K562 (cell line): ENCODE data around the gene CCDC85A. TPM values are rescaled to one million over a fixed set of nuclear protein-coding genes. Genes with fewer than 3 reads are reported as not detected.

ENCODE experiments used
- ATAC-seq: fragments of 200-7000 bp; cut with Tn5 transposase; 3 replicates; pipeline ENCODE4 v1.9.1; 2020; ENCODE audit warnings: moderate library complexity
- BruUV-seq: library from RNA; stranded (reverse); fragments of 400-500 nt; replicated peaks from 2 replicates; lab custom pipeline; 2021; lab: Mats Ljungman, UMichigan
- CTCF ChIA-PET: fragments of 300-600 bp; formaldehyde crosslinking; extraction: SDS; loops from one replicate; lab custom pipeline; 2021; ENCODE audit warnings: low intra/inter-chr PET ratio; lab: Yijun Ruan, JAX
- POLR2A ChIA-PET: fragments of 300-600, 350-650 bp; sonication (Branson Sonifier 250); formaldehyde crosslinking; extraction: SDS; loops from one replicate; lab custom pipeline; 2021; ENCODE audit warnings: antibody characterized with exemption, inconsistent platforms; lab: Yijun Ruan, JAX
- DNase-seq, 4 experiments: peaks; one replicate each; pipeline versions ENCODE4 v3.0.0 to v3.0.0-alpha.2; 2011 to 2018; ENCODE audit warnings: low spot score in 3 of 4, mixed read lengths in 3 of 4; ENCODE audit errors: extremely low read depth in 1 of 4
- FAIRE-seq: peaks from 2 replicates; lab custom pipeline; 2011; peaks lifted over from hg19 to GRCh38; lab: Jason Lieb, UNC
- H2AFZ ChIP-seq: 2 replicates; pipeline ENCODE4 v1.6.0; 2011; ENCODE audit warnings: low read depth, low read length, control low read depth, inconsistent platforms
- H3K27ac ChIP-seq: fragments of 200-600 bp; 3 replicates; pipeline ENCODE4 v1.8.0; 2011; ENCODE audit warnings: low read depth, mild to moderate bottlenecking, control low read depth, inconsistent platforms, low read length, moderate library complexity, mixed read lengths; ENCODE audit errors: extremely low read depth
- H3K27me3 ChIP-seq, 2 experiments: fragments of 300-600 bp in 1 of 2; 2 replicates in 1 of 2; 3 replicates in 1 of 2; pipeline versions ENCODE4 v1.6.0 to v1.8.0; 2011; ENCODE audit warnings: inconsistent platforms in 2 of 2, low read length in 2 of 2, mild to moderate bottlenecking in 1 of 2, mixed read lengths in 1 of 2, moderate library complexity in 1 of 2; ENCODE audit not compliant: control insufficient read depth in 2 of 2, insufficient read depth in 2 of 2
- H3K36me3 ChIP-seq: fragments of 300-600 bp; 3 replicates; pipeline ENCODE4 v1.8.0; 2011; ENCODE audit warnings: mild to moderate bottlenecking, low read length, inconsistent platforms; ENCODE audit not compliant: control insufficient read depth, insufficient read depth
- H3K4me1 ChIP-seq, 2 experiments: fragments of 200-600 bp in 1 of 2; replicated peaks in 1 of 2; 2 replicates in 1 of 2; 3 replicates in 1 of 2; pipeline versions ENCODE4 v1.5.1 to v1.8.0; 2011; ENCODE audit warnings: inconsistent platforms in 2 of 2, low read length in 2 of 2, mild to moderate bottlenecking in 1 of 2, mixed read lengths in 1 of 2, moderate library complexity in 1 of 2; ENCODE audit not compliant: control insufficient read depth in 2 of 2, insufficient read depth in 2 of 2
- H3K4me2 ChIP-seq: 2 replicates; pipeline ENCODE4 v1.6.1; 2011; ENCODE audit warnings: low read length, control low read depth, inconsistent platforms, mixed read lengths; ENCODE audit not compliant: insufficient read depth
- H3K4me3 ChIP-seq: fragments of 200-600 bp; sonication (generic), shearing (Covaris generic); 2 replicates; pipeline ENCODE4 v1.5.1; 2016; ENCODE audit warnings: control low read depth, inconsistent platforms
- H3K79me2 ChIP-seq: fragments of 200-600 bp; 3 replicates; pipeline ENCODE4 v1.8.0; 2011; ENCODE audit warnings: low read length, inconsistent platforms; ENCODE audit not compliant: control insufficient read depth, insufficient read depth
- H3K9ac ChIP-seq, 2 experiments: 2 replicates each; pipeline versions ENCODE4 v1.6.0 to v1.6.1; 2011; ENCODE audit warnings: low read depth in 2 of 2, low read length in 2 of 2, control low read depth in 1 of 2, inconsistent platforms in 1 of 2, mild to moderate bottlenecking in 1 of 2, mixed read lengths in 1 of 2; ENCODE audit not compliant: insufficient read depth in 1 of 2
- H3K9me1 ChIP-seq: one replicate; pipeline ENCODE4 v1.6.0; 2011; ENCODE audit warnings: inconsistent platforms, mild to moderate bottlenecking, low read length, moderate library complexity; ENCODE audit not compliant: control insufficient read depth, insufficient read depth
- H3K9me3 ChIP-seq: replicated peaks from 2 replicates; pipeline ENCODE4 v1.5.1; 2011; ENCODE audit warnings: low read depth, low read length, inconsistent platforms; ENCODE audit not compliant: control insufficient read depth, insufficient read depth
- H4K20me1 ChIP-seq: replicated peaks from 2 replicates; pipeline ENCODE4 v1.6.1; 2011; ENCODE audit warnings: low read length, inconsistent platforms, mixed read lengths; ENCODE audit not compliant: control insufficient read depth, insufficient read depth
- HNRNPH1 ChIP-seq: fragments of 200-400 bp; formaldehyde crosslinking; optimal IDR thresholded peaks from 2 replicates; pipeline ENCODE3; 2017; ENCODE audit warnings: low read depth, mild to moderate bottlenecking, low read length, moderate library complexity
- TEAD1 ChIP-seq, 2 experiments: fragments of 450-650 bp in 1 of 2; sonication (generic) in 1 of 2; formaldehyde crosslinking; IDR thresholded peaks; 2 replicates each; pipeline versions ENCODE4 v1.4.0 to v1.8.0; 2020 to 2022; ENCODE audit warnings: mild to moderate bottlenecking in 2 of 2, missing genetic modification reagents in 1 of 2
- TFAM ChIP-seq: fragments of 250-450 bp; sonication (Bioruptor Pico); conservative IDR thresholded peaks from 2 replicates; pipeline ENCODE4 v1.5.0; 2021; ENCODE audit warnings: mild to moderate bottlenecking, moderate library complexity
- ZFP30 ChIP-seq: fragments of 250-450 bp; sonication (Bioruptor Pico); IDR thresholded peaks from 2 replicates; pipeline ENCODE4 v1.8.0; 2022; ENCODE audit warnings: moderate library complexity, mild to moderate bottlenecking, inconsistent platforms, borderline replicate concordance
- ZNF586 ChIP-seq: fragments of 450-650 bp; formaldehyde crosslinking; conservative IDR thresholded peaks from 2 replicates; pipeline ENCODE4 v1.4.0; 2020; ENCODE audit warnings: mild to moderate bottlenecking, moderate library complexity
- ZNF699 ChIP-seq: fragments of 250-450 bp; sonication (Bioruptor Pico); IDR thresholded peaks from 2 replicates; pipeline ENCODE4 v1.8.0; 2021; ENCODE audit warnings: mild to moderate bottlenecking, moderate library complexity; ENCODE audit not compliant: insufficient replicate concordance
- ZSCAN29 ChIP-seq: fragments of 450-650 bp; IDR thresholded peaks from 2 replicates; pipeline ENCODE4 v1.6.1; 2017
- WGBS: fragments of 100-300 bp; shearing (Covaris generic); methylation state at CpG from one replicate; pipeline ENCODE4 v1.1.6; 2016; ENCODE audit warnings: low coverage, mixed read lengths; ENCODE audit not compliant: insufficient coverage; ENCODE audit errors: missing lambda C conversion rate; 5-methylcytosine and 5-hydroxymethylcytosine counted together
- in situ Hi-C: fragments of 300-500 bp; cut with MboI; formaldehyde crosslinking; loops from 4 replicates; pipeline ENCODE4 v1.15.0; 2018; ENCODE audit warnings: inconsistent platforms, mixed read lengths
- intact Hi-C: fragments of 100-400 bp; cut with micrococcal nuclease; formaldehyde crosslinking; loops from 2 replicates; pipeline ENCODE4 v1.14.2; 2022
- polyA plus RNA-seq, 8 experiments: library from polyadenylated mRNA; depleted of rRNA in 4 of 8; stranded (reverse) in 5 of 8; unstranded in 3 of 8; fragments of >200 nt; fragmentation: Nextera tagmentation in 2 of 8; fragmentation: Illumina TruSeq in 1 of 8; extraction: Ambion mirVana in 2 of 8; extraction: Trizol in 1 of 8; gene quantifications; 2 replicates each; pipeline versions ENCODE4 v1.2.1 to v1.2.3, GENCODE V29; 2011 to 2014; ENCODE audit warnings: inconsistent platforms in 1 of 8, missing spikeins in 1 of 8
- total RNA-seq, 7 experiments: library from RNA; depleted of rRNA in 6 of 7; stranded (reverse); fragments of >200 nt in 6 of 7; fragmentation: Illumina TruSeq in 2 of 7; extraction: Trizol in 2 of 7; gene quantifications; 2 replicates each; pipeline versions ENCODE4 v1.2.1 to v1.2.3, GENCODE V29; 2011 to 2021; ENCODE audit warnings: low replicate concordance in 1 of 7
- TF ChIP-seq, protein P1 (sequence below): IDR thresholded peaks from 2 replicates; pipeline ENCODE4 v1.6.1; 2012; ENCODE audit warnings: low read depth, low read length, improper control_type of control experiment, borderline replicate concordance
- TF ChIP-seq, protein P2 (sequence below): sonication (generic); IDR thresholded peaks from 2 replicates; pipeline ENCODE4 v1.6.1; 2016

CCDC85A gene
- total and polyA plus RNA-seq, 9 of the 15 experiments (the other 6 are each of a cell fraction or from before 2014, with no cell fraction given), result 0.03 to 0.14 (median 0.10) TPM; not detected in 5

DNA sequence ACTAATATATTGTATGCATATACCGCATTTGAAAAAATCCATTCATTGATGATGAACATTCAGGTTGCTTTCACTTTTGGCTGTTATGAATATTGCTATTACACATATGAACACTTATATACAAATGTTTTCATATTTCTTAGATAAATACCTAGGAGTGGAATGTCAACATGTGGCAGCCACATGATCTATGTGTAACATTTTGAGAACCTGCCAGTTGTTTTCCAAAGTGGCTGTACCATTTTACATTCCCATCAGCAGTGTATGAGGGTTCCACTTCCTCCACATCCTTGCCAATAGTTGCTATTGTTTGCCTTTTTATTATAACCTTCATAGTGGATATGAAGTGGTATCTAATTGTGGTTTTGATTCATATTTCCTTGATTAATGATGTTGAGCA is 40.5 kb downstream of the CCDC85A start (continued):
- TF ChIP-seq ZNF586 (CRISPR knock-in tag) (no peak), ZSCAN29 (no peak), ZNF699 (CRISPR knock-in tag) (no peak), TFAM (CRISPR knock-in tag) (no peak), HNRNPH1 (no peak), ZFP30 (CRISPR knock-in tag) (no peak)
- TF ChIP-seq, protein P1, sequence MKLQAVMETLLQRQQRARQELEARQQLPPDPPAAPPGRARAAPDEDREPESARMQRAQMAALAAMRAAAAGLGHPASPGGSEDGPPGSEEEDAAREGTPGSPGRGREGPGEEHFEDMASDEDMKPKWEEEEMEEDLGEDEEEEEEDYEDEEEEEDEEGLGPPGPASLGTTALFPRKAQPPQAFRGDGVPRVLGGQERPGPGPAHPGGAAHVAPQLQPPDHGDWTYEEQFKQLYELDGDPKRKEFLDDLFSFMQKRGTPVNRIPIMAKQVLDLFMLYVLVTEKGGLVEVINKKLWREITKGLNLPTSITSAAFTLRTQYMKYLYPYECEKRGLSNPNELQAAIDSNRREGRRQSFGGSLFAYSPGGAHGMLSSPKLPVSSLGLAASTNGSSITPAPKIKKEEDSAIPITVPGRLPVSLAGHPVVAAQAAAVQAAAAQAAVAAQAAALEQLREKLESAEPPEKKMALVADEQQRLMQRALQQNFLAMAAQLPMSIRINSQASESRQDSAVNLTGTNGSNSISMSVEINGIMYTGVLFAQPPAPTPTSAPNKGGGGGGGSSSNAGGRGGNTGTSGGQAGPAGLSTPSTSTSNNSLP, result no peak

DNA sequence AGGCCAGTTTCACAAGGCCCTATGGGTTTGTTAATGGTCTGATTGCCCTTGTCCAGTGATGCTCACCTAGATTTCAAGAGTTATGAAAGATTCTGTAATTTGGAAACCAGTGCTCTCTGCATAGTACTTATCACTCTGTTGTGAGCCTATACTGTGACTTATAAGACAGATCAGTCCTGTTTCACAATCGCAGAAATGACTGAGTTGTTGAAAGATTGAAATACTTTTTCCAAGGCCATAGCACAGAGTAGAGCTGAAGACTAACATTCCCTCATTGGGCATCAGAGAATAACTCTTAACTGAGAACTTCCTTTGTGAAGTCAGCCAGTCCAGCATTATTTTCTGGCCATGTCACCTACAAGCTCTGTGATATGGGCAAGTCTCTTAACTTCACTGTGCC is 44.0 kb downstream of the CCDC85A start:
- FAIRE-seq, result no peak

More for the DNA sequence above, 44.0 kb downstream of the CCDC85A start:
- no peak overlapping the region for H3K9ac ChIP-seq
- BruUV-seq, result no TSS peak
- no peak overlapping the region for H2AFZ ChIP-seq
- CTCF ChIA-PET, result no interaction called here
- no peak for TF ChIP-seq TEAD1 (CRISPR knock-in tag; IDR thresholded peaks at IDR 0.05)
- TF ChIP-seq, protein P2, sequence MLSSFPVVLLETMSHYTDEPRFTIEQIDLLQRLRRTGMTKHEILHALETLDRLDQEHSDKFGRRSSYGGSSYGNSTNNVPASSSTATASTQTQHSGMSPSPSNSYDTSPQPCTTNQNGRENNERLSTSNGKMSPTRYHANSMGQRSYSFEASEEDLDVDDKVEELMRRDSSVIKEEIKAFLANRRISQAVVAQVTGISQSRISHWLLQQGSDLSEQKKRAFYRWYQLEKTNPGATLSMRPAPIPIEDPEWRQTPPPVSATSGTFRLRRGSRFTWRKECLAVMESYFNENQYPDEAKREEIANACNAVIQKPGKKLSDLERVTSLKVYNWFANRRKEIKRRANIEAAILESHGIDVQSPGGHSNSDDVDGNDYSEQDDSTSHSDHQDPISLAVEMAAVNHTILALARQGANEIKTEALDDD, result no peak
- H3K4me2 ChIP-seq, result no peak overlapping the region
- WGBS, result 0% methylated on average over 1 of the region's 1 CpG
- no peaks in the 10 kb centered on the region for H3K36me3 ChIP-seq
- no peaks in the 10 kb centered on the region; a peak in 1 of 5 replicates for H3K27me3 ChIP-seq
- POLR2A ChIA-PET, result interaction anchor here (1.0 kb wide), 1 partner anchor 31 kb away, joined by 3 read pairs; no protein-coding TSS in a partner anchor
- H3K4me1 ChIP-seq, result no peaks in the 10 kb centered on the region
- H3K79me2 ChIP-seq, result no peaks in the 10 kb centered on the region
- intact Hi-C loops (no loop called here), in situ Hi-C loops (no loop called here)
- no peaks in the 10 kb centered on the region for H3K9me1 ChIP-seq
- DNase-seq (no peak), ATAC-seq (no peak)
- no peak overlapping the region for H3K27ac ChIP-seq
- H3K9me3 ChIP-seq, result no peaks in the 10 kb centered on the region
- no peak overlapping the region for H3K4me3 ChIP-seq
- no peaks in the 10 kb centered on the region for H4K20me1 ChIP-seq
